ENCODE results near the gene PDSS2. TPM values are rescaled to one million over a fixed set of nuclear protein-coding genes. Genes with fewer than 3 reads are reported as not detected.

PDSS2 gene
- total and polyA plus RNA-seq, 9 of the 15 experiments (the other 6 are each of a cell fraction or from before 2014, with no cell fraction given): 5.8 to 21.1 (median 12.0) TPM

GRCh38 chr6:107441682-107442081 is 17.7 kb downstream of the PDSS2 start:
- no TSS peak for BruUV-seq (replicated peaks)
- ATAC-seq (no peak), FAIRE-seq (no peak)

DNA sequence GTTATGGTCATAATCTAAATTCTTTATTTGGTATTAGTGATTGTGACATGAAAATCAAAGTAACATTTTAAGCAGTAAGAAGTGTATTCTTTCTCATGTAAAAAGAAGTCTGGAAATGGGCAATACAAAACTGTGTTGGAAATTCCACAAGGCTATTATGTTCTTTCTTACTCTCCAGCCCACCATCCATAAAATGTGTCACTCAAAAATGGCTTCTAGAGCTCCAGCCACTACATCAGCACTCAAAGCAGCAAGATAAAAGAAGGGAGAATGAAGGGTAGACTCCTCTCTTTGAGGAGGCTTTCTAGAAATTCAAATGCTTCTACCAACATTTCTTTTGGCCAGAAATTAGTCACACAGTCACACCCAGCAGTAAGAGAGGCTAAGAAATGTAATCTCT is 18.4 kb downstream of the PDSS2 start:
- ChIA-PET CTCF (ENCODE audit: low intra/inter-chr PET ratio) (no interaction called here), POLR2A (no interaction called here)
- Histone ChIP-seq H3K27ac (ENCODE audit: extremely low read depth, low read depth, low read length) (no peak overlapping the region), H3K4me1 (replicated peaks in 1 of 2; ENCODE audit: control insufficient read depth in 2 of 2, insufficient read depth in 2 of 2, low read length in 2 of 2) (no peaks in the 10 kb centered on the region), H2AFZ (ENCODE audit: low read depth, low read length) (no peak overlapping the region), H3K4me3 (no peak overlapping the region), H3K9me3 (replicated peaks; ENCODE audit: control insufficient read depth, insufficient read depth, low read depth, low read length) (no peaks in the 10 kb centered on the region), H3K36me3 (ENCODE audit: control insufficient read depth, insufficient read depth, low read length) (peaks cover 11% of the 10 kb centered on the region; the same call in 1 of the 3 replicates), H3K27me3 (ENCODE audit: control insufficient read depth in 2 of 2, insufficient read depth in 2 of 2, low read length in 2 of 2) (no peaks in the 10 kb centered on the region), H3K9ac (ENCODE audit: insufficient read depth in 1 of 2, low read depth in 2 of 2, low read length in 2 of 2) (no peak overlapping the region), H3K79me2 (ENCODE audit: control insufficient read depth, insufficient read depth, low read length) (no peaks in the 10 kb centered on the region; the same call in 2 of the 3 replicates), H3K4me2 (ENCODE audit: insufficient read depth, low read length) (no peak overlapping the region), H3K9me1 (ENCODE audit: control insufficient read depth, insufficient read depth, low read length) (no peaks in the 10 kb centered on the region), H4K20me1 (replicated peaks; ENCODE audit: control insufficient read depth, insufficient read depth, low read length) (no peaks in the 10 kb centered on the region)
- DNase-seq (ENCODE audit: extremely low read depth in 1 of 4, low spot score in 3 of 4): no peak
- in situ Hi-C loops (cut with MboI): no loop called here
- intact Hi-C loops (cut with micrococcal nuclease): no loop called here
- ATAC-seq: no peak
- no peak for FAIRE-seq
- no TSS peak for BruUV-seq (replicated peaks)
- no peak for TF ChIP-seq ZBTB7A (IDR thresholded peaks at IDR 0.05; ENCODE audit: borderline replicate concordance, control insufficient read depth, low read depth, low read length)
- TF ChIP-seq ZNF282 (CRISPR knock-in tag; IDR thresholded peaks at IDR 0.05): no peak
- no peak for TF ChIP-seq ZNF740 (CRISPR knock-in tag; IDR thresholded peaks at IDR 0.05)
- TF ChIP-seq ZNF740 (tag; IDR thresholded peaks at IDR 0.05): no peak
- no peak for TF ChIP-seq NFRKB (IDR thresholded peaks at IDR 0.05; ENCODE audit: low read depth)
- TF ChIP-seq ZSCAN29 (IDR thresholded peaks at IDR 0.05): no peak
- no peak for TF ChIP-seq ZBTB26 (CRISPR knock-in tag; IDR thresholded peaks at IDR 0.05)
- no peak for TF ChIP-seq STAT5A (IDR thresholded peaks at IDR 0.05; ENCODE audit: borderline replicate concordance, low read length)
- no peak for TF ChIP-seq AFF4 (CRISPR knock-in tag; IDR thresholded peaks at IDR 0.05)
- no peak for TF ChIP-seq BDP1 (IDR thresholded peaks at IDR 0.05; ENCODE audit: insufficient read depth, insufficient read length)

More at GRCh38 chr6:107441682-107442081, 17.7 kb downstream of the PDSS2 start:
- Histone ChIP-seq H3K4me1 (replicated peaks in 1 of 2; ENCODE audit: control insufficient read depth in 2 of 2, insufficient read depth in 2 of 2, low read length in 2 of 2) (no peaks in the 10 kb centered on the region), H3K9me1 (ENCODE audit: control insufficient read depth, insufficient read depth, low read length) (no peaks in the 10 kb centered on the region), H3K27me3 (ENCODE audit: control insufficient read depth in 2 of 2, insufficient read depth in 2 of 2, low read length in 2 of 2) (no peaks in the 10 kb centered on the region), H3K9me3 (replicated peaks; ENCODE audit: control insufficient read depth, insufficient read depth, low read depth, low read length) (no peaks in the 10 kb centered on the region), H3K36me3 (ENCODE audit: control insufficient read depth, insufficient read depth, low read length) (peaks cover 11% of the 10 kb centered on the region; the same call in 1 of the 3 replicates), H3K4me2 (ENCODE audit: insufficient read depth, low read length) (no peak overlapping the region), H3K27ac (ENCODE audit: extremely low read depth, low read depth, low read length) (no peak overlapping the region), H3K4me3 (no peak overlapping the region), H2AFZ (ENCODE audit: low read depth, low read length) (no peak overlapping the region), H3K9ac (ENCODE audit: insufficient read depth in 1 of 2, low read depth in 2 of 2, low read length in 2 of 2) (no peak overlapping the region), H3K79me2 (ENCODE audit: control insufficient read depth, insufficient read depth, low read length) (no peaks in the 10 kb centered on the region; the same call in 2 of the 3 replicates), H4K20me1 (replicated peaks; ENCODE audit: control insufficient read depth, insufficient read depth, low read length) (no peaks in the 10 kb centered on the region)
- in situ Hi-C loops (cut with MboI): no loop called here
- no peak for DNase-seq (ENCODE audit: extremely low read depth in 1 of 4, low spot score in 3 of 4)
- WGBS (ENCODE audit: insufficient coverage, low coverage, missing lambda C conversion rate): 89% methylated on average over 1 of the region's 1 CpG
- intact Hi-C loops (cut with micrococcal nuclease): no loop called here
- TF ChIP-seq SIN3B (IDR thresholded peaks at IDR 0.05; ENCODE audit: low read depth) (no peak), SMAD1 (IDR thresholded peaks at IDR 0.05; ENCODE audit: low read depth, low read length, partially characterized antibody) (no peak), IFI16 (CRISPR knock-in tag; IDR thresholded peaks at IDR 0.05) (no peak), ZNF586 (CRISPR knock-in tag; conservative IDR thresholded peaks at IDR 0.05) (no peak), KDM2B (CRISPR knock-in tag; IDR thresholded peaks at IDR 0.05) (no peak)
- ChIA-PET CTCF (ENCODE audit: low intra/inter-chr PET ratio) (no interaction called here), POLR2A (interaction anchor here (3.6 kb wide), 1 partner anchor 17 kb away, joined by 12 read pairs; the partner anchor contains the start of gene PDSS2)
